H4 (cell line): ENCODE results near the gene RABGAP1L. TPM values are rescaled to one million over a fixed set of nuclear protein-coding genes. Genes with fewer than 3 reads are reported as not detected.
"Not testable (repeated sequence)": the region's sequence is repeated elsewhere in the genome, so short reads cannot be mapped to it uniquely, and the experiment has no call there.

ENCODE experiments used
- DNase-seq: peaks from one replicate; pipeline ENCODE4 v3.0.0-alpha.2; 2015; ENCODE audit warnings: low spot score
- total RNA-seq: library from RNA; depleted of rRNA; stranded (reverse); fragments of >200 nt; shearing (Covaris generic); gene quantifications from 2 replicates; pipeline ENCODE4 v1.2.3, GENCODE V29; 2014

RABGAP1L gene
- total RNA-seq, 1 experiment from 2014 or later = 12.7 TPM

GRCh38 chr1:174358786-174359453, 199.6 kb downstream of the RABGAP1L start:
- no peak for DNase-seq

- DNase-seq = no peak
Observed at GRCh38 chr1:174359454-174359805, 200.1 kb downstream of the RABGAP1L start.

- DNase-seq = no peak
Observed at GRCh38 chr1:174364996-174365736, 205.8 kb downstream of the RABGAP1L start.

- DNase-seq = no peak
Observed at GRCh38 chr1:174366946-174367345, 207.6 kb downstream of the RABGAP1L start.

GRCh38 chr1:174367892-174368291, 208.6 kb downstream of the RABGAP1L start:
- no peak for DNase-seq

- no peak for DNase-seq
Observed at GRCh38 chr1:174376030-174376429, 216.7 kb downstream of the RABGAP1L start.

- no peak for DNase-seq
Observed at GRCh38 chr1:174391716-174392115, 232.4 kb downstream of the RABGAP1L start.

GRCh38 chr1:174393885-174394284, 234.6 kb downstream of the RABGAP1L start:
- DNase-seq = no peak

- DNase-seq = peak; percentile 72
Observed at GRCh38 chr1:174397261-174397660, 237.9 kb downstream of the RABGAP1L start.

GRCh38 chr1:174398246-174398645, 238.9 kb downstream of the RABGAP1L start:
- DNase-seq = peak; percentile 87

- DNase-seq = no peak
Observed at GRCh38 chr1:174399211-174399610, 239.9 kb downstream of the RABGAP1L start.

- DNase-seq = no peak
Observed at GRCh38 chr1:174401075-174401474, 241.8 kb downstream of the RABGAP1L start.

GRCh38 chr1:174405219-174405618, 245.9 kb downstream of the RABGAP1L start:
- no peak for DNase-seq

- DNase-seq = no peak
Observed at GRCh38 chr1:174406421-174406820, 247.1 kb downstream of the RABGAP1L start.

- no peak for DNase-seq
Observed at GRCh38 chr1:174407665-174408064, 248.3 kb downstream of the RABGAP1L start.

- DNase-seq = no peak
Observed at GRCh38 chr1:174408146-174408545, 248.8 kb downstream of the RABGAP1L start.

- not testable (repeated sequence) for DNase-seq
Observed at GRCh38 chr1:174409801-174410200, 250.5 kb downstream of the RABGAP1L start.

GRCh38 chr1:174413632-174414031, 254.3 kb downstream of the RABGAP1L start:
- DNase-seq = peak; percentile 19

- DNase-seq = no peak
Observed at GRCh38 chr1:174414203-174414602, 254.9 kb downstream of the RABGAP1L start.

- DNase-seq = no peak
Observed at GRCh38 chr1:174415506-174415905, 256.2 kb downstream of the RABGAP1L start.

GRCh38 chr1:174417921-174418320, 258.6 kb downstream of the RABGAP1L start:
- no peak for DNase-seq

- DNase-seq = no peak
Observed at GRCh38 chr1:174425121-174425520, 265.8 kb downstream of the RABGAP1L start.

GRCh38 chr1:174426153-174426552, 266.8 kb downstream of the RABGAP1L start:
- DNase-seq = no peak
